HEK293 (cell line): ENCODE data around the gene CLEC14A.

Experiments
- SP7 ChIP-seq: fragments of 450-650 bp; formaldehyde crosslinking; IDR thresholded peaks from 2 replicates; pipeline ENCODE4 v1.5.1; 2016; ENCODE audit warnings: missing biosample characterization, missing genetic modification characterization
- ZBTB10 ChIP-seq: fragments of 450-650 bp; formaldehyde crosslinking; IDR thresholded peaks from 2 replicates; pipeline ENCODE4 v1.5.1; 2016; ENCODE audit warnings: missing biosample characterization, missing genetic modification characterization
- ZNF138 ChIP-seq: fragments of 450-650 bp; formaldehyde crosslinking; IDR thresholded peaks from 2 replicates; pipeline ENCODE4 v1.5.1; 2016; ENCODE audit warnings: missing biosample characterization, missing genetic modification characterization, borderline replicate concordance
- ZNF157 ChIP-seq: fragments of 450-650 bp; formaldehyde crosslinking; IDR thresholded peaks from 2 replicates; pipeline ENCODE4 v1.5.1; 2016; ENCODE audit warnings: missing biosample characterization, missing genetic modification characterization
- ZNF239 ChIP-seq: fragments of 450-650 bp; formaldehyde crosslinking; IDR thresholded peaks from 2 replicates; pipeline ENCODE4 v1.5.1; 2016; ENCODE audit warnings: missing biosample characterization, missing genetic modification characterization
- ZNF324 ChIP-seq: fragments of 450-650 bp; formaldehyde crosslinking; IDR thresholded peaks from 2 replicates; pipeline ENCODE4 v1.5.1; 2016; ENCODE audit warnings: missing biosample characterization, missing genetic modification characterization
- ZNF544 ChIP-seq: fragments of 450-650 bp; formaldehyde crosslinking; IDR thresholded peaks from 2 replicates; pipeline ENCODE4 v1.5.0; 2017; ENCODE audit warnings: missing biosample characterization, missing genetic modification characterization
- ZNF768 ChIP-seq: fragments of 450-650 bp; formaldehyde crosslinking; IDR thresholded peaks from 2 replicates; pipeline ENCODE4 v1.5.1; 2018; ENCODE audit warnings: missing biosample characterization, mild to moderate bottlenecking, missing genetic modification characterization
- TF ChIP-seq, protein P1 (sequence below): fragments of 450-650 bp; formaldehyde crosslinking; optimal IDR thresholded peaks from 2 replicates; pipeline ENCODE3; 2016; ENCODE audit warnings: missing biosample characterization, mild to moderate bottlenecking, missing genetic modification characterization
- TF ChIP-seq, protein P2 (sequence below): fragments of 450-650 bp; formaldehyde crosslinking; IDR thresholded peaks from 2 replicates; pipeline ENCODE4 v1.5.1; 2016; ENCODE audit warnings: missing biosample characterization, missing genetic modification characterization
- TF ChIP-seq, protein P3 (sequence below): fragments of 450-650 bp; formaldehyde crosslinking; IDR thresholded peaks from 2 replicates; pipeline ENCODE4 v1.5.1; 2016; ENCODE audit warnings: missing biosample characterization, missing genetic modification characterization, low read depth
- TF ChIP-seq, protein P4 (sequence below): fragments of 450-650 bp; formaldehyde crosslinking; IDR thresholded peaks from 2 replicates; pipeline ENCODE4 v1.5.1; 2016; ENCODE audit warnings: missing biosample characterization, missing genetic modification characterization
- TF ChIP-seq, protein P5 (sequence below): fragments of 450-650 bp; formaldehyde crosslinking; IDR thresholded peaks from 2 replicates; pipeline ENCODE4 v1.5.1; 2016; ENCODE audit warnings: missing biosample characterization, missing genetic modification characterization

GRCh38 chr14:38257507-38257906 lies 1.6 kb upstream of the CLEC14A start:
- TF ChIP-seq SP7 (tag by site-specific recombination) (no peak), ZNF157 (no peak), ZNF768 (no peak), ZBTB10 (no peak), ZNF324 (tag by site-specific recombination) (no peak), ZNF544 (tag by site-specific recombination) (no peak), ZNF138 (tag by site-specific recombination) (no peak), ZNF239 (no peak)
- TF ChIP-seq, protein P1, sequence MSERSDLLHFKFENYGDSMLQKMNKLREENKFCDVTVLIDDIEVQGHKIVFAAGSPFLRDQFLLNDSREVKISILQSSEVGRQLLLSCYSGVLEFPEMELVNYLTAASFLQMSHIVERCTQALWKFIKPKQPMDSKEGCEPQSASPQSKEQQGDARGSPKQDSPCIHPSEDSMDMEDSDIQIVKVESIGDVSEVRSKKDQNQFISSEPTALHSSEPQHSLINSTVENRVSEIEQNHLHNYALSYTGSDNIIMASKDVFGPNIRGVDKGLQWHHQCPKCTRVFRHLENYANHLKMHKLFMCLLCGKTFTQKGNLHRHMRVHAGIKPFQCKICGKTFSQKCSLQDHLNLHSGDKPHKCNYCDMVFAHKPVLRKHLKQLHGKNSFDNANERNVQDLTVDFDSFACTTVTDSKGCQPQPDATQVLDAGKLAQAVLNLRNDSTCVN (tag by site-specific recombination) = no peak
- TF ChIP-seq, protein P2, sequence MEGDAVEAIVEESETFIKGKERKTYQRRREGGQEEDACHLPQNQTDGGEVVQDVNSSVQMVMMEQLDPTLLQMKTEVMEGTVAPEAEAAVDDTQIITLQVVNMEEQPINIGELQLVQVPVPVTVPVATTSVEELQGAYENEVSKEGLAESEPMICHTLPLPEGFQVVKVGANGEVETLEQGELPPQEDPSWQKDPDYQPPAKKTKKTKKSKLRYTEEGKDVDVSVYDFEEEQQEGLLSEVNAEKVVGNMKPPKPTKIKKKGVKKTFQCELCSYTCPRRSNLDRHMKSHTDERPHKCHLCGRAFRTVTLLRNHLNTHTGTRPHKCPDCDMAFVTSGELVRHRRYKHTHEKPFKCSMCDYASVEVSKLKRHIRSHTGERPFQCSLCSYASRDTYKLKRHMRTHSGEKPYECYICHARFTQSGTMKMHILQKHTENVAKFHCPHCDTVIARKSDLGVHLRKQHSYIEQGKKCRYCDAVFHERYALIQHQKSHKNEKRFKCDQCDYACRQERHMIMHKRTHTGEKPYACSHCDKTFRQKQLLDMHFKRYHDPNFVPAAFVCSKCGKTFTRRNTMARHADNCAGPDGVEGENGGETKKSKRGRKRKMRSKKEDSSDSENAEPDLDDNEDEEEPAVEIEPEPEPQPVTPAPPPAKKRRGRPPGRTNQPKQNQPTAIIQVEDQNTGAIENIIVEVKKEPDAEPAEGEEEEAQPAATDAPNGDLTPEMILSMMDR = no peak
- TF ChIP-seq, protein P3, sequence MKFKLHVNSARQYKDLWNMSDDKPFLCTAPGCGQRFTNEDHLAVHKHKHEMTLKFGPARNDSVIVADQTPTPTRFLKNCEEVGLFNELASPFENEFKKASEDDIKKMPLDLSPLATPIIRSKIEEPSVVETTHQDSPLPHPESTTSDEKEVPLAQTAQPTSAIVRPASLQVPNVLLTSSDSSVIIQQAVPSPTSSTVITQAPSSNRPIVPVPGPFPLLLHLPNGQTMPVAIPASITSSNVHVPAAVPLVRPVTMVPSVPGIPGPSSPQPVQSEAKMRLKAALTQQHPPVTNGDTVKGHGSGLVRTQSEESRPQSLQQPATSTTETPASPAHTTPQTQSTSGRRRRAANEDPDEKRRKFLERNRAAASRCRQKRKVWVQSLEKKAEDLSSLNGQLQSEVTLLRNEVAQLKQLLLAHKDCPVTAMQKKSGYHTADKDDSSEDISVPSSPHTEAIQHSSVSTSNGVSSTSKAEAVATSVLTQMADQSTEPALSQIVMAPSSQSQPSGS = no peak
- TF ChIP-seq, protein P4, sequence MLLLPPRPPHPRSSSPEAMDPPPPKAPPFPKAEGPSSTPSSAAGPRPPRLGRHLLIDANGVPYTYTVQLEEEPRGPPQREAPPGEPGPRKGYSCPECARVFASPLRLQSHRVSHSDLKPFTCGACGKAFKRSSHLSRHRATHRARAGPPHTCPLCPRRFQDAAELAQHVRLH (tag by site-specific recombination) = no peak
- TF ChIP-seq, protein P5, sequence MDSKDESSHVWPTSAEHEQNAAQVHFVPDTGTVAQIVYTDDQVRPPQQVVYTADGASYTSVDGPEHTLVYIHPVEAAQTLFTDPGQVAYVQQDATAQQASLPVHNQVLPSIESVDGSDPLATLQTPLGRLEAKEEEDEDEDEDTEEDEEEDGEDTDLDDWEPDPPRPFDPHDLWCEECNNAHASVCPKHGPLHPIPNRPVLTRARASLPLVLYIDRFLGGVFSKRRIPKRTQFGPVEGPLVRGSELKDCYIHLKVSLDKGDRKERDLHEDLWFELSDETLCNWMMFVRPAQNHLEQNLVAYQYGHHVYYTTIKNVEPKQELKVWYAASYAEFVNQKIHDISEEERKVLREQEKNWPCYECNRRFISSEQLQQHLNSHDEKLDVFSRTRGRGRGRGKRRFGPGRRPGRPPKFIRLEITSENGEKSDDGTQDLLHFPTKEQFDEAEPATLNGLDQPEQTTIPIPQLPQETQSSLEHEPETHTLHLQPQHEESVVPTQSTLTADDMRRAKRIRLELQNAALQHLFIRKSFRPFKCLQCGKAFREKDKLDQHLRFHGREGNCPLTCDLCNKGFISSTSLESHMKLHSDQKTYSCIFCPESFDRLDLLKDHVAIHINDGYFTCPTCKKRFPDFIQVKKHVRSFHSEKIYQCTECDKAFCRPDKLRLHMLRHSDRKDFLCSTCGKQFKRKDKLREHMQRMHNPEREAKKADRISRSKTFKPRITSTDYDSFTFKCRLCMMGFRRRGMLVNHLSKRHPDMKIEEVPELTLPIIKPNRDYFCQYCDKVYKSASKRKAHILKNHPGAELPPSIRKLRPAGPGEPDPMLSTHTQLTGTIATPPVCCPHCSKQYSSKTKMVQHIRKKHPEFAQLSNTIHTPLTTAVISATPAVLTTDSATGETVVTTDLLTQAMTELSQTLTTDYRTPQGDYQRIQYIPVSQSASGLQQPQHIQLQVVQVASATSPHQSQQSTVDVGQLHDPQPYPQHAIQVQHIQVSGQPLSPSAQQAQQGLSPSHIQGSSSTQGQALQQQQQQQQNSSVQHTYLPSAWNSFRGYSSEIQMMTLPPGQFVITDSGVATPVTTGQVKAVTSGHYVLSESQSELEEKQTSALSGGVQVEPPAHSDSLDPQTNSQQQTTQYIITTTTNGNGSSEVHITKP (tag by site-specific recombination) = no peak
